ENCODE measurements around the gene SLC24A4.

The SLC24A4 gene

DNA sequence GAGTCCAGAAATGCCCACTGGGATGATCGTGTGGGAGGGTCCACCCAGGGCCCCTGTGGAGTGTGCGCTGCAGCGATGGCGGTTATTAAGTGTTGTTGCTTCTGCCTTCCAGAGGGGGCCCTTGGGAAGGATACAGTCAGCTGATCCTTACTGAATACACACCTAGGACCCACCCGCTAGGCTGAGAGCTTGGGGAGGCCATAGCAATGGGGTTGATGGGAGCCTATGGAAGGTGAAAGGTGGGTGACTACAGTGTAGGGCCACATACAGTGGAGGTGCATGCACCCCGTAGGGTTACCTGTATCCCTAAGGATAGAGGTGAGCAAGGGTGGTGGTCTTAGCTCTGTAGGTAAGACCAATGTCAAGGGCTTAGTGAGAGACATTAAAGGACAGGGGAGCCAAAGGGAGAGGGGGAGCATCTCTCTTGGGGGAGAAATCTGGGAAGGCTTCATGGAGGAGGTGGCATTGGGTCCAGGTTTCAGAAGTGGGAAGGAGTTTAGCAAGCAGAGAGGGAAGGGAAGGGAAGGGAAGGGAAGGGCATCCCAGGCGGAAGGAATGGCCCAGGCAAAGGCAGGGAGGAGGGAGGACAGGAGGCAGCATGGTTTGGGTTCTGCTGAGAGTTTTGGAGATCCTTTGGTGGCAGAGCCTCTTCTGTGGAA is 117.5 kb downstream of the SLC24A4 start:
- no peak for DNase-seq

DNA sequence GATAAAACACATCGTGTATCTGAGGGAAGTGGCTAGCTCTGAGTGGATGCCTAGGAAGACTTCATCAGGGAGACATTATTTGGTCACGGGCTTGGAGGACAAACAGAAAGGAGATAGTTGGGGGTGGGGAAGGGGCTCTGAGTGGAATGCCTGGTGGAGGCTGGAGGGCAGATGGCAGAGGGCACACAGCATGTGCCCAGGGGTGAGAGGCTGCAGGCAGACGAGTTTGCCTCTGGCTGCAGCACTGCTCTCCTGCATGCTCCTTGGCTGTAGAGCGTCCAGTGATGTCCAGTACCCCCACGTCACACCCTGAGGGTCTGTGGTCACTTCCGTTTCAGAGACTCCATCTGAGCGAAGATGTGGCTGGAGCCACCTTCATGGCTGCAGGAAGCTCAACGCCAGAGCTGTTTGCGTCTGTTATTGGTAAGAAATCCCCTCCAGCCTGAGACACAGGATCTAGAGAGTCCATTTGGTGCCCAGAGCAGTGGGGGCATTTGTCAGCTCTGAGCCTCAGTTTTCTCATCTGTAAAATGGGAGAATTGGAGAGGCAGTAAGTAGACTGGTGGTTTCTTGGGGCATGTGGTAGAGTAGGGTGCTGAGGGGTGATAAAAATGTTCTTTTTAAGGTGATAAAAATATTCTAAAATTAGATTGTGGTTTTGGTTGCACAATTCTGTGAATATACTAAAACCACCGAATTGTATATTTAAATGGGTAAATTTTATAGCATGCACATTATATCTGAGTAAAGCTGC is 119.0 kb downstream of the SLC24A4 start:
- no peak for DNase-seq

DNA sequence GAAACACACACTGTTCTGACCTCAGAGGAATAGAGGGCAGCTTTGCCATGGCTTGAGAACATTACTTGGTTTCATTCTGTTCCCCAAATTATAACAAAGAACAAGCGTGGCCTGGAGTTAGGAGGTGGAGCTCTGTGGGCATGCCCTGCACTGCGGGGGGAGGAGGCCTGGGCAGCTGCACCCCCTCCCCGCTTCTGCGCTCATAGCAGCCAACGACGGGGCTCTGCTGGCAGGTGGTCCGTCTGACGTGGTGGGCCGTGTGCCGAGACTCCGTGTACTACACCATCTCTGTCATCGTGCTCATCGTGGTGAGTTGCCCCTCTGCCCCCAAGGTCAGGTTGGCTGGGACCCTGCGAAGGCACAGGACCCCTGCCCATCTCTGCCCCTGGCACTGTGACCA is 120.2 kb downstream of the SLC24A4 start:
- DNase-seq = no peak

DNA sequence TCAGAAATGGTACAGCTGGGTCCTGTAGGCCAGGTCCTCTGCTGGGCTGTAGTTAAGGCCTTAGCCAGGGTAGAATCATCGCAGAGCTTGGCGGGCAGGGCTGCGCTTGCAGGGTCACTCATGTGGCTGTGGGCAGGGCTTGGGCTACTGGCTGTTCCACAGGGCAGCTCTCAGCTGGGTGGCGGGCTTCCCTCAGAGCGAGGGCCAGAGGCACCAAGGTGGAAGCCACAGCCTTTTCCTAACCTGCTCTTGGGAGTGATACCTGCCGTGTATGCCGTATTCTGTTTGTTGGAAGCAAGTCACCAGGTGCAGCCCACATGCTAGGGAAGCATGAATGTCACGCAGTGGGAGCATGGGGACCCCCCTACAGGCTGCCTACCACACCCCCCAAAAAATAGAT is 120.8 kb downstream of the SLC24A4 start:
- DNase-seq = no peak

DNA sequence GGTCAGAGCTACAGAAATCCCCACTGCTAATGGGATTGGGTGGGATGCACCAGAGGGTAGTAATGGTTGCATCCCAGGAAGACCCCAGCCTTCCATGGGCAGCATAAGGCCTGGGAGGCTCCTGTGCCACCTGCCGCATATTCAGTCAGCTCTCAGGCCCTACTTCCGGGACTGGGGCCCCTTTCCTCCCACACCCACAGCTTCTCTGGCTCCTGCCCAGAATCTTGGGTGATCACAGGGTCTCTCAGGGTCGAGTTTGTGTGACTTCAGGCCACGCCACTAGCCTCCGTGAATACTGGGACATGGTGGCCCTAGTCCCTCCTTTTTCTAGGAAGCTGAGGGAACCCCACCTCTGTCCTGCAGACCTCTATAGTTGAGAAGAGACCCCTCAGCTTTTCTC is 123.8 kb downstream of the SLC24A4 start:
- DNase-seq = no peak

DNA sequence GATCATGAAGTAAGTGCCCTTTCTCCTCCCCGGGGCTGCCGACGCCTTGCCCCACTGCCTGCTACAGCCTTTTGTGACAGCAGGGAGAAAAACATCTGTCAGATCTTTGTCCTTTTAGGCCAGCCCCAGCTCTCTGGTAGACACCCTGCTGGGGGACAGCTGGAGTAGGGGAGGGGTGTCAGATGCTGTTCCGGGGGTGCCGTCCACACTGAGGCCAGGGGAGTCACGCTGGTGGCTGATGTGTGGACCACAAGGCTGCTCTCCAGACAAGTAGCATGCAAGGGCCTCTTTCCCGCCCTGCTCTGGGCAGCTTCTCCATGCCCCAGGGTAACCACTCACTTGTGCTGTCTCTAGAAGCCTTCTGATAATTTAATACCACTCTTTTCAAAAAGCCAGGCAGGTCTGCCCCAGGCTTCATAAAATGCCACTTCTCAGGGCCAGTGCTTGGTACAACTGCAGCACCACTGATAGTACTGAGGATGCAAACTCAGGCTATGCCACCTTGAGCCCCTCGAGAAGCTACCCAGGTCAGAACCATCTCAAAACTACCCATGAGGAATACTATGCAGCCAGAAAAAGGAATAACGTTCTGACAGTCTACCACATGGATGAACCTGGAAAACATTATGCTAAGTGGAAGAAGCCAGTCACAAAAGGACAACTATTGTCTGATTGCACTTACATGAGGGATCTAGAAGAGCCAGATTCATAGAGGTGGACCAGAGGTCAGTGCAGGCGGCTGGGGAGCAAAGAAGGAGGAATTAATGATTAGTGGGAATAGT is 124.6 kb downstream of the SLC24A4 start:
- no peak for DNase-seq

DNA sequence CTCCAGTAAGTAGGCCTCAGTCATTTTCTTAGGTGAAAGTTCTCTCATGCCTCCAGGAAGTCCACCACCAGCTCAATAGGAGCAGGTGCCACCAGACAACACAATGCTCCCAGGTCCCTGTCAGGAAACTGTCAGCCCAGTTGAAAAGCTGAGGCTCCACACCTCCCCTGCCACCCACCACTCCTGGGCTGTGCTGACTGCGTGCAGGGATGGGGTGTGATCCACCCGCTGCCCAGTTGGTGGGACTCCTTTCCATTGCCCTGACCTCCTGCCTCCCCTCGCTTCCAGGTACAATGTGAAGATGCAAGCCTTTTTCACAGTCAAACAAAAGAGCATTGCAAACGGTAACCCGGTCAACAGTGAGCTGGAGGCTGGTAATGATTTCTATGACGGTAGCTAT is 125.8 kb downstream of the SLC24A4 start:
- DNase-seq = no peak

DNA sequence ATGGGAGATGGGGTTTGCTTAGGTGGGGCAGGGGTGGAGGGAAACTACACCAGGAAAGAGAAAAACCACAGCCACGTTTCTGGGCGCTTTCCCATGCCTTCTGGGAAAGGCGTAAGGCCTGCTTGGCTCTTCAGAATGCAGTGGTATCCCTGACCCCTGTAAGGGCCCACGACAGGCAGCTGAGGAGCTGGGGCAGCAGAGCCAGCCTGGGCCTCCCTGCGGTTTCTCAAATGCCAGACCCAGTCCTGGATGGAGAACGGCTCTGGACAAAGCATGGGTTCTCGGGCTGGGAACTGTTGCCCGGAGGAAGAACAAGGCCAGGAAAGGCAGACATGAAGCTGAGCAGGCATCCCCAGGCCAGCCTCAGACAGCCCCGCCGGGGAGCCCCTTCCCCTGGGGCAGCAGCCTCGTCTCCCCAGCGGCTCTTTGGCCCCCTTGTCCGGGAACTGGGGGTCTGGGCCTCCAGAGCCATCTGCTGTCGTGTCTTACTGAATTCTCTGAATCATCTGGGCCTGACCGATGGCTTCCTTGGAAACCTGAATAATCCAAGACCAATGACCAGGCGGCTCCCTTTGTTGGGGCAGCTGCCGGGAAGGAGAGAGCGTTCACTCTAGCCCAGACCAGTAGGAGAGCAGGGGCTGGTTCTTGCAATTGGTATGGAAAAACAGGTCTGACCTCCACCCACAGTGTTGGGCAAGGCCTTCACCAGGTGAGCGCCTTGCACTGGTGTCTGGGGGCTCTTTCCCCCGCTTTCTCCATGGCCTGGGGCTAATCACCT is 126.6 kb downstream of the SLC24A4 start:
- no peak for DNase-seq

DNA sequence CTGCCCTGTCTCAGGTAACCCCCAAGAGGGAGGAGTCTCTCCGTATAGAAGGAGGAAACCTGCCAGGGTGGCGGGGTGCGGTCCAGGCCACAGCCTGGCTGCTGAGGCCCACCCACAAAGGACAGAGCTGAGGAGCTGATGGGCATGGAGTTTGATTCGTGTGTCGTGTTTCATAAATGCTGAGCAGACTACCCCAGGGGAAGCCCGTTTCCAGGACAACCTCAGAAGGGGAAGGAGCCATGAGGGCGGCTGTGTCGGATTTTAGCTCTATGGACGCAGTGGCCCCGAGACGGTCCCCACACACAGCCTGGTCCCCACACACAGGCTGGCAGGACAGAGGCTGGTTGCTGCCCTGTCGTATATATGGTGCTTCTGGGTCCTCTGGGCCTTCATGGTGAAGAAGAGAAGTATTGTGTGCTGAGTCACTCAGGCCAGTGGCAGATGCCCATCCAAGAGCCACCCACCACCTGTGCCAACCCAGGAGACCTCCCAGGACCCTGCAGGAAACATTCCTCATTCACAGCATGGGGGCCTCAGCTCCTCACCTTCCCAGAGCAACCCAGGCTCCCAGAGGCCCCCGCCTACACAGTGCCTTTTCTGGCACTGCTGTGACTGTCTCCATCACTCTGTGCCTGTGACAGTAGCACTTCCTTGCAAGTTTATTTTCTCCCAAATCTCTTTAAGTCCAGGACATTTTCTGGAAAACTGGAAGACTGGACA is 127.5 kb downstream of the SLC24A4 start:
- no peak for DNase-seq

DNA sequence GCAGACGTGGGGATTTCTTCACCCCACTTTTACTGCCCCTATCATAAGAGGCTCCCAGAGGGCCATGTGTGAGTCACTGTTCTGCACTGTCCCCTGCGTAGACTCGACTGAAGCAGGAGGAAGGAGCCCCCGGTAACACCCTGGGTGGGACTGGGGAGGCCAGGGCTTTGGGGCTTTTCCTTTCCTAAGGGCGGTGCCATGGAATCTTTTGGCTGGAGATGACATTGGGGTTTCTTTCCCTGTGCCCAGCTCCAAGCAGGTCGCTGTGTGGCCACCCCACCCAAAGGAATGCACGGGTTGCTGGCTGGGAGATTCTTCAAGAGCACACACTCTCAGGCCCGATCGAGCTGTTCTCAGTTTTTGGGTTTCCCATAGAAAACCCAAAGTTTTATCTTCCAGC is 128.3 kb downstream of the SLC24A4 start:
- DNase-seq = no peak

DNA sequence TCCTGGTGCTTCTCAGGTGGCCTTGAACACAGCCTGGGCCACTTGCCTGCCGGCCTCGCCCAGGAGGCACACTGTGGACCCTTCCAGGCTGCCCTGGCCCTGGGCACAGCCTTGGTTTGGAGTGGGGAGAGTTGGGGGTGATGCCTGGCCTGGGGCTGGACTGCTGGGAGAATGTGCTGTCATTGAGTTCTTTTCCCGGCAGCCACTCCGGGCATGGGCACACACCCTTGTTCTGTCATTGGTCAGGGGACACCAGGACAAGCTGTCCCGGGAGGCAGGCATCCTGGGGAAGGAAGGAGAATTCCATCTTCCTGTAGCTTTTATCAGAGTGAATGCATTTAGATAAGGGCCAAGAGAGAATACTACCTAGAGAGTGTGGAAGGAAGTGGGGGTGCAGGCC is 128.8 kb downstream of the SLC24A4 start:
- no peak for DNase-seq

DNA sequence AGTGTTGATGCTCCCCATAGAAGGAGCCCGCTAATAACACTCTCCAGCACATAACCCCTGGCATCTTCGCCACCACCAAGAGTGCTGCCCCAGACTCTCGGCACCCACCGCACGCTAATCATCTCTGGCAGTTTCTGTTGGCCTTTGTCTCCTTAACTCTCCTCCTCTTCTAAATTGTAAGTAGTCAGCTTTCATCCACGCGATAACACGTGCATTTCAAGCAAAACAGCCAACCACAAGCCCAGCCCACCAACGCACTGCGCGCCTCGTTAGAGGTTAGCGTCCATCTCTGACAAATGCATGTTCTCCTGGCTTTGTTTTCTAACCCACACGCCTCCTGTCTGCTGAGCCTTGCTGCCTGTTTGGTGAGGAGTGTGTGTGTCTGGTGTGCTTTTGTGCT is 129.5 kb downstream of the SLC24A4 start:
- DNase-seq = no peak

DNA sequence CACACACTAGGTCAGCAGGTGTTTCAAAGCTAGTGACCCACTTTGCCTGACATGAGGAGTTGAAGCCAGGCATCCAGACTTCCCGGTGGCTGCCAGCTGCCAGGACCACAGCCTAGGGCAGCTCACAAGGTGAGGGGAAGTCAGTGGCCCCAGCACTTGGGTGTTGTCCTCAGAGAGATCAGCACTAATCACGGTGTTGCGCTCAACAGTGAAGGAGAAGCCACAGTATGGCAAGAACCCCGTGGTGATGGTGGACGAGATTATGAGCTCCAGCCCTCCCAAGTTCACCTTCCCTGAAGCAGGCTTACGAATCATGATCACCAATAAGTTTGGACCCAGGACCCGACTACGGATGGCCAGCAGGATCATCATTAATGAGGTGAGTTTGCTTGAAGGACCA is 130.7 kb downstream of the SLC24A4 start:
- no peak for DNase-seq

DNA sequence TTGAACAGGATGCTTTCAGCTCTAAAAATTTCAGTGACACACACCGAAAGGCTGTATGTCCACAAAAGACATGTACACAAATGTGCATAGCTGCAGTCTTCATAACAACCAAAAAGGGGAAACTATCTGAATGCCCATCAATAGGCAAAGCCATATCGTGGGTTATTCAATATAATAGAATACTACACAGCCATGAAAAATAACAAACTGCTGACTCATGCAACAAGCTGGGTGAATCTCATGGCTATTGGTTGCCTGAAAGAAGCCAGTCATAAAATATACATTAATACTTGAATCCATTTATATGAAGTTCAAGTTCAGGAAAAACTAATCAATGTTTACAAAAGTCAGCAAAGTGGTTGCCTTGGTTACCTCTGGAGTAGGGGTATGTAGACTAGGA is 132.3 kb downstream of the SLC24A4 start:
- DNase-seq = no peak

DNA sequence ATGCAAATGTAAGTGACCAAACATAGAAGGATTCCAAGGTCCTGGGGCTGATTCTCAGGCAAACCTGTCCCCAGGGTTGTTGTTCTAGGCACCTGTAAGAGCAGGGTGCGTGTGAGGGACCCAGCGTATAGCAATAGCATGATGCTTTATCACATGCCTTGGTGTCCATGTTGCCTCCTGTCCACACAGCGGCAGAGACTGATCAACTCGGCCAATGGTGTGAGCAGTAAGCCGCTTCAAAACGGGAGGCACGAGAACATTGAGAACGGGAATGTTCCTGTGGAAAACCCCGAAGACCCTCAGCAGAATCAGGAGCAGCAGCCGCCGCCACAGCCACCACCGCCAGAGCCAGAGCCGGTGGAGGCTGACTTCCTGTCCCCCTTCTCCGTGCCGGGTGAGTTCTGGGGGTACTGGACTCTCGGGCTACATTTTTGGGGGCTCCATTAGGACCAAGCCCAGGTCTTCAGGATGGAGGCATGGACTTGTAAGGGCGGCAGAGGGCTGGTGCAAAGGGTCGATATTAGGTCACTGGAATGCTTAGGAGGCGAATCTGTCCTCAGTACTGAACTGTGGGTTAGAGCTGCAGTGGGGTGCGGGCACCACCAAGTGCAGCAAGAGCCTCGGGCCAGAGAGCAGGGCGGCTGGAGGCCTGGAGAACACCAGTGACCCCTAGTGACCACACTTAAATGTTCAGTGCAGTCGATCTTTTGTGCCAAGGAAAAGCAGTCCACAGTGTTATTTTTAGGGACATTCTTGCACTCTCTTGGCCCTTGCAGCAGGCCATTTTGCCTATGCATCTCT is 133.4 kb downstream of the SLC24A4 start:
- DNase-seq = no peak

DNA sequence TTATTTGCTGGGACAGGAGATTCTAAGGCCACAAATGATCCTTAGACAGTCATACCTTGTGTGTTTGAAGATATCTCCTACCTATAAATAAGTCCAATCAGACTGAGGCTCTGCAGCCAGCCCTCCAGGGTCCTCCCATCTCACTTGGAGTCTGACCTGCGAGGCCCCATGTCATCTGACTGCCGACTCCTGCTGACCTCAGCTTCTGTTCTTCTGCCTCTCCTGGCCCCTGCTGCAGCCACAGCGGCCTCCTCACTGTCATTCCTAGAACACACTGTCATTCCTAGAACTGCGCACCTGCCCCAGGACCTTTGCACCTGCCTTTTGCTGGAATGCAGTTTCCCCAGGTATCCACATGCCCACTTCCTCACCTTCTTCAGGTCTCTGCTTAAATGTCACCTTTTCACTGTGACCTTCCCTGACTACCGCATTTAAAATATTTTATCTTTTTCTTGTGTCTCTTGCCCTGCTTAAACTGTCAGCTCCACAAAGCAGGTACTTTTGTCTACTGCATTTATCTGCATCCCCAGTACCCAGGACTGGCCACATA is 134.1 kb downstream of the SLC24A4 start:
- no peak for DNase-seq

DNA sequence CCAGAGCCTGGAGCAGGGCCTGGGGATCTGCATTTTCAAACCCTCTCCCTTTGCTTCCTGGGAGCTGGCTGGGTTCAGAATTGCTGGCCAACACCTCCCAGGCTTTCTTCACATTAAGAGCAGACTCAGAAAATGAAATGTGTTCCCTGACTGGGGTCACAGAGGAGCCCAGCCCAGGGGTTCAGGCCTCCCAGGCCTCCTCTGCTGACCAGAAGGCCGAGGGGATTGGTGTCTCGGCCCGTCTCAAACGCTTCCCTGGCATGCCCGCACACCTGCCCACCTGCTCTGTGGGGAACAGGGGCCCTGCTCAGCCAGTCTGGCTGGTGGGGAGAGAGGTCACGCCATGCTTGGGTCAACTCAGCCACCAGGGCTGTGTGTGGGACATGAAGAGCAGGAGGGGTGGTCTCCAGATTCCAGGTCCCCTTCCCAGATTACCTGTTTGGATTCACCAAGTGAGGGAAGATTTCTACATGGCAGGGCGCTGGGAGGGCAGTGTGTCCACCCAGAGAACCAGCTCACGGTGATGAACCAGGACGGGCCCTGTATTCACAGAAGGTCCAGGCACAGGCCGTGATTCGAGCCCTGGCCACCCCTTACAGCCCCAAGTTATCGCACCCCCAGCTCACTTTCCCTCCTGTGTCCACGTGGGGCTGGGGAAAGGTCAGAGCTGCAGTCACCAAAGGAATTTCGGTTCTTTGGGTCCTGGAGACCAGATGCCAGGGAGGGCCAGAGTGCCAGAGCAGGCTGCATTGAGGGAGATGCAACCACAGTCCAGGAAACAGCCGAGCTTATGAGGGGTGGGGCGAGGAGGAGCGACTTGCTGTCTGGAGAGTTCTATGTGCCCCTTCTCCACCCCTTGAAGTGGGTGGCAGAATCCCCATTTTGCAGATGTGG is 135.4 kb downstream of the SLC24A4 start:
- DNase-seq = no peak

DNA sequence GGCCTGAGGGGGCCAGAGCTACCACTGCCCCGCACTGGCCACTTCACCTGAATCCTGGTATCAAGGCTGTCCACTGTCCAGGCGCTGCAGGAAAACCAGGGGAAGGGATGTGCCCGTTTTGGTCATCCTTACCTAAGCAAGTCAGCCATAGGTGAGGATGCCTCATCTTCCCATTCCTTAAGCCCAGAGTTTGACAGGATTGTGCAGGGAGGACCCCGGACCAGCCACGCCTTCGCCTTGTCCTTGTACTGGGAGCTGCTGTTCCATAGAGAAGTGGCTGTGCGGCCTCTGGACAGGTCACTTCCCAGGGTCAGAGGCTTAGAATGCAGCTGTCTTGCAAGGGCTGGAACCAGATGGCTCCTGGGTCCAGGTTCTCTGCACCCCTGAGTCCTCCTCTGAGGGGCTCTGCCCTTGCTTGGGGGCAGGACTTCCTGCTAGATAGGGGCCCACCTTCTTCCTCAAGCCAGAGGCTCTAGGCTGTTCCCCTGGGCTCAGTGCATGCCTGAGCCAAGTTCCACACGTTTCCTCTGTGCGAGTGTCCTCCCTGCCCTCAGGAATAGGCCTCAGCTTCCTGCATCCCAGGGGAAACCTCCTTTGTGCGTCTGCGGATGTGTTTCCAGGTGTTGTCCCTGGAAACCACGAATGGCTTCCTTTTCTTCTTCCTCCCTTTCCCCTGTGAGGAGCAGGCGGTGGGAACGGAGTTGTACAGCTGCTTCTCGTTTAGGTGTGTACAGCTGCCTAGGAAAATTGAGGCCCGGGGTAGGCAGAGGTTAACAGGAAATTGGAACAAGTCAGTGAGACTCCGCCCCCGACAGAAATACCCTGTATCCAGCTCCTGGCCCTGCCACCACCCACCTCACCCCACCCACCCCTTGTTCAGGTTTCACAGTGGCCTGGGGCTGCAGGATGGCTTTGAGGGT is 136.3 kb downstream of the SLC24A4 start:
- no peak for DNase-seq

DNA sequence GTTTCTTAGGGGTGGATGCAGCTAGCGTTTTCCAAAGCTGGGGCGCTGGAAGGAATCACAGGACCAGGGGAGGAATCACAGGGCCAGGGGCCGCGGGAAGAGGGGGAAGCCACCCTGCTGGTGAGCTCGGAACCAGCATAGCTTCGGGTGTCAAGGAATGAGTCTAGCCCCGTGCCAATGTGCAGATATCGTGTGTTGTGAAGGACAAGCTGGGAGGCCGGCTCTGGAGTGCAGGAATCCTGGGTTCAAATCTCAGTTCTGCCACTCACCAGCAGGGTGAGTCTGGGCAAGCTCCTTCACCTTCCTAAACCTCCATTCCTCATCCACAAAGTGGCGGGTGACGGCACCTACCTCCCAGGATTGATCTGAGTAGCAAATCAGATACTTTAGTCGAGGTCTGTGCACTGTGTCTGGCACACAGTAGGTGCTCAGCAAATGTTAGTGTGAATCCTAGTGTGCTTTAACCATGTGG is 137.0 kb downstream of the SLC24A4 start:
- DNase-seq = no peak

Data from NCI-H2171 (cell line).